GM19238 (cell line): ENCODE data around the gene NT5DC4.

Source experiments
- DNase-seq: peaks from one replicate; pipeline ENCODE4 v3.0.0; 2011; ENCODE audit warnings: low spot score; ENCODE audit not compliant: insufficient read length

Gene NT5DC4

DNA sequence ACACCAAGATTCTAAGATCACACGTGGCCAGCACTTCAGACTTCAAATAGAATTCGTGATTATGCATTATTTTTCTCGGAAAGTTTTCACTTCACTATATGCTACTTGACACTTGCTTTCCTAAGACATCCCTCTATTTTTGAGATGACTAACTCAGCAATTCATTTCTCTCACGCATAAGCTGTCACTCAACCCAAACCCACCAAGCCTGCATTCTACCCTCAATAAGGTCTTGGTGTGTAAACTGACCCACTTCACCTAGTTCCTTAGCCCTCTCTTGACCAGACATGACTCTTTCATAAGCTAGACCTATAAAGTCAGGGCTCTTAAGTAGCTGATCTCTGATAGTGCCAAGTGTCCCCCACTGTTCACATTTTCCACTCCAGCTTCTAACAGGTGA is 31.8 kb downstream of the NT5DC4 start:
- no peak for DNase-seq

DNA sequence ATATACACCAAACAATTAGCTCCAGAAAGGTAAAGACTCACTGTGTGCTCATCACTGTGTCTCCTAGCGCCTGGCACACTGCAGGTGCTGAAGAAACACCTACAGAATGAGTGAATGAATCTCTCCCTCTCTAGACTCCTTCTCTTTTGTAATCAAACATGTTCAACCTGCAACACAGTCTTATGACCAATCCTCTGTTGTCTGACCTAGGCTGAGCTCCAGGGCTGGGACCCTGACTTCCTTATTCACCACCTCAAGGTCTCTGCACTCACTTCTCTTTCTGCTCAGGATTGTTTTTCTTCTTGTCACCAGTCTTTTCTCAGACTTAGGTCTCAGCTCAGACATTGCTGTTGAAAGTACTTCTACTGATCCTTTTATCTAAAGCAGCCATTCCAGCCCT is 33.7 kb downstream of the NT5DC4 start:
- no peak for DNase-seq

DNA sequence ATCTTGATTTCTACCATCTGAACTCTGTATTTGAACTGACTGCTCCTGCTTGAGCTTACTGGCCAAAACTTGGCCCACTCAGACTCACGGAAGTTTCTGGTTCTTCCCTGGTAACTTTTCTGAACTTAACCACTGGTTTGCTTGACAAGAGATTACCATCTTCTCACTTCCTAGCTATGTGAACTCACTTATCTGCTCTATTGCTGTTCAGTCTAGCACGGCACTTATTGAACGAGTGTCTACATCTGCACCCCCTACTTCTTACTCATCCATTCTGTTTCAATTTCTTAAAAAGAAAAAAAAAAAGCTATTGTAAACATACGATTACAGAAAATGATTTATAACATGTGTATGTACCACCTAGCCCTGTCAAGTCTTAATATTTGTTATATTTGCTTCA is 34.6 kb downstream of the NT5DC4 start:
- DNase-seq, result no peak

DNA sequence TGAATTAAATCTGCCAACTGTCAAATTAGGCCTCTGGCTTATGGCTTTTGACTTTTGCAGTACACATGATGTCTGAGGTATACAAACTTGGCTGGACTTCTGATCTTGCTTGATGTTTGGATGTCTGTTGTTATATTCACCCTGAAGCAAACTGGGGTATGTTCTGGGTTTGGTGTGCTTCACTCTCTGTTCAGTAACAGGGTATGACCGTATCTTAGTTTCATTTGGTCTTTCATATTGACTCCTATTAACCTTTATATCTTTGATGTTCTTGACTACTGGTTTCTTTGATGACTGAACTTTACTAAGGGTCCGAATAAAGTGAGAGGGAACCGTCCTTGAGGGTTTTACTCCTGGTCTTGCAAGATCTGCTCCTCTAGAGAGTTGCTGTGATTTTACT is 35.4 kb downstream of the NT5DC4 start:
- DNase-seq, result no peak

DNA sequence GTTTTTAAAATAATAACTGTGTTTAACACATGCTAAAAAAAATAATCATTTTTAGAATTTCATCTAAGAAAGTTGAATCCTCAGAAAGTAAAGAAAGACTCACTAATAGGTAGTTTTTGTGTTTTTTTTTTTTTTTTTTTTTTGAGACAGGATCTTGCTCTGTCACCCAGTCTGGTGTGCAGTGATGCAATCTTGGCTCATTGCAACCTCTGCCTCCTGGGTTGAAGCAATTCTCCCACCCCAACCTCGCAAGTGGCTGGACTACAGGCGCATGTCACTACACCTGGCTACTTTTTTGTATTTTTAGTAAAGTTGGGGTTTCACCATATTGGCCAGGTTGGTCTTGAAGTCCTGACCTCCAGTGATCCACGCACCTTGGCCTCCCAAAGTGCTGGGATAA is 36.4 kb downstream of the NT5DC4 start:
- no peak for DNase-seq

DNA sequence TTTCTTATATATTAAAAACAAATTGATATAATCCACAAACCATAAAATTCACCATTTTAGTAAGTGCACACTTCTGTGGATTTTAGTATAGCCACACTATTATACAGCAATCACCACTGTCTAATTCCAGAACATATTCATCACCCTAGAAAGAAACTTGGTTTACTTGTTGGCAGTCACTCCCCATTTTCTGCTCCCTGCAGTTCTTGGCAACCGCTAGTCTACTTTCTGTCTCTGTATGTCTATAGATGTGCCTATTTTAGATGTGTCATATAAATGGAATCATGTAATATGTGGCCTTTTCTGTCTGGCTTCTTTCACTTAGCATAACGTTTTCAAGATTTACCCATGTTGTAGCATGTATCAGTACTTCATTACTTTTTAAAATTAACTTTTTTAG is 37.9 kb downstream of the NT5DC4 start:
- DNase-seq, result no peak

DNA sequence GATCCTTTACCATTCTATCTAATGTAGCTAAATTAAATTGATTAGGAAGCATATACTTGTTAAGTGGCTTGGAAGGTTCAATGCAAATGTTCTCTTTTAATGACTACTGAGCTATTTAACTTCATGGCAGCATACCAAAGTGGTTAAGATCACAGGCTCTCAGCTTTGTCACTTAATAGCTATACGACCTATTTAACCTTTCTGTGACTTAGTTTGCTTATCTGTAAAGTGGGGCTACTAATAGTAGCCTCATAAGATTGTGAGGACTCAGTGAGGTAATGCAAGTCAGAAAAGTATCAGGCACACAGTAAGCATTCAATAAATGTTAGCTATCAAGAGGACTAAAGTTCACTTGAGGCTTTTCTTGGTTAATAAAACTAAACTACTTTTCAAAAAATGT is 39.3 kb downstream of the NT5DC4 start:
- DNase-seq, result no peak

DNA sequence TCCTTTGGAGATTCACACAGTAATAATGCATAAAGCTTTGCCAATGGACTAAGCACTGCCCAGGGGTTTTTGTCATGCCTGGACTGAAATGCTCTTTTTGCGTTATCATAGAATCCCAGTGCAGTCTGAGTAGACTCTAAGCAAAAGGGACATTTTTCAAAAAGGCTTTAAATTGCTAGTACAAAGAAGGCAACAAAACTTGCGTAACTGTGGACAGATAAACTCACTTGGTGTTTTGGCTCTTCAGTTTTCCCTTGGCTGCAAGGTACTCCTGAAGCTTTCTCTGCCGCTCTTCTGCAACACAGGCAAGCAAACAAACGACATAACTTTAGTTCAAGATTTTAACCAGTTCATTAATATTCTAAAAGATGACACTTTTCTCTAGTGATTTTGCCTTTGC is 41.5 kb downstream of the NT5DC4 start:
- no peak for DNase-seq

DNA sequence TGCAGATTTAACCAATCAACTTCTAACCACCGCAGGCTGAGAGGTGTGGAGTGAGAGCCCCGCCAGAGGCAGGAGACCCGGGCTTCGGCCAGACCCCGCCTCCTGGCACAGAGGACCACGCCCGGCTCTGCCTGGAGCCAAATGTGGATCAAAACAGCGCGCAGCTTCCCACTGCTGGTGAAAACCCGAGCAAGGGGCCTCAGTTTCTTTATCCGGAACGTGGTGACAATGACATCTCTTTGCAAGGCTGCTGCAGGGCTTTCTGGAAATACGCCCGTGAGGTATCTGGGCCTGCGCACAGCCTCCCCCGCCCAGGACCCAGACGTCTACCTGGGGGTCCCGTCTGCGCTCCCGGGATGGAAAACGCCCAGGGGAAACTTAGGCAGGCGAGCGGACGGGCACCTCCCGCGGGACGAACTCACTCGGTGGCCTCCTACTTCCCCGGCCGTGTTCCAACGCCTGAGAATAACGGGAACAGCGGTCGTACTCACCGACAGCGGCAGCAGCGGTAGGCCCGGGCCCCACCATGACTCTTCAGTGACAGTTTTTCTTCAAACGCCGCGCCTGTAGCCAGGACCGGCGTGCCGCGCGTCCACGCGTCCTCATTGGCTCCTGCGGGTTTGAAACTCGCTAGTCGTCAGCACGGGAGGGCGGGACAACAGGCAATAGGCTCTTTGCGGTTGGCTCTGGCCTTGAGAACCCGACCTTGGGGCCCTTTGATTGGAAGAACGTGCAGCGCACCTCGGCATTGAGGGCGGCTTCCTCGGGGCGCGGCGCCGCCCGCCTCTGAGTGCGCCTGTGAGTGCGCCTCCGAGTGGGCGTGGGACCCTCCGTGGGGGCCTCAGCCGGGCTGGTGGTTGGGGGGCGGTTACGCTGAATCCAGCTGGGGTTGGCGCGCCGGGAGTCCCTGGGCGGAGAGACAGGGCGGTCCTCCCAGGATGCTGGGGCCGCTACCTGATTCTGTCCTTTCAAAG is 43.5 kb downstream of the NT5DC4 start, which contains the start of gene CKAP2L:
Gene CKAP2L (minus strand): TSS at position 539 of the 974 bp plus-strand sequence. CDS start 11 bp downstream, at position 528.
- peak; percentile 92 for DNase-seq

DNA sequence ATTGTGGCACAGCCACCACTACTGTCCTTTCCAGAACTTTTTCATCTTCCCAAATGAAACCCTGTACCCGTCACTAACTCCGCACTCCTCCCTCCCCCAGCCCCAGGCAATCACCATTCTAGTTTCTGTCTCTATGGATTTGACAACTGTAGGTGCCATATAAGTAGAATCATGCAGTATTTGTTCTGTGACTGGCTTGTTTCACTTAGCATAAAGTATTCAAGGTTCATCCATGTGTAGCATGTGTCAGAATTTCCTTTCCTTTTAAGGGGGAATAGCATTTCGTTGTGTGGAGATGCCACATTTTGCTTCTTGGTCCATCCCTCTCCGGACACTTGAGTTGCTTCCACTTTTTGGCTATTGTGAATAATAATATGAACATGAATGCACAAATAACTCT is 44.4 kb downstream of the NT5DC4 start:
- no peak for DNase-seq

DNA sequence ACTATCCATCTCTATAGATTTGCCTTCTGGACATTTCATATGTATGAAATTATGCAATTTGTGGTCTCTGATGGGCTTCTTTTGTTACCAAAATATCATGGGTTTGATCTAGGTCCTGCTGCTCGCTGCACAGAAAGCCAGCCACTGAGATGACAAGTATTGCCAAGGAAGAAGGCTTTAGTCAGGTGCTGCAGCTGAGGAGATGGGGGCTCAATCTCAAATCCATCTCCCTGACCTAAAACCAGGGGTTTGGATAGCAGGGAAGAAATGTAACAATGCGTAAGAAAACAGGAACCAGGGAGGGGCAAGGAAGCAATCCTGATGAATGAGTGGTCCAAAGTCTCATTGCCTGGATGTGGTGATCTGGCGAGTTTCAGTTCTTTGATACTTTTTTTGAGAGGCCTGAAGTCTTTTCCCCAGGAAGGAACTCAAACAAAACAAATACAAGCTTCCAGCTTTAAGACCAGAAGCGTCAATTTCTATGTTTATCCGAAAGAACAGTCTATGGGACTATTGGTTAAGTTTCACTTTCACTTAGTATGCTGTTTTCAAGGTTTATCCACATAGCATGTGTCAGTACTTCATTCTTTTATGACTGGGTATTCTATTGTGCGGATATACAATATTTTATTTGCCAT is 47.0 kb downstream of the NT5DC4 start:
- DNase-seq, result no peak

DNA sequence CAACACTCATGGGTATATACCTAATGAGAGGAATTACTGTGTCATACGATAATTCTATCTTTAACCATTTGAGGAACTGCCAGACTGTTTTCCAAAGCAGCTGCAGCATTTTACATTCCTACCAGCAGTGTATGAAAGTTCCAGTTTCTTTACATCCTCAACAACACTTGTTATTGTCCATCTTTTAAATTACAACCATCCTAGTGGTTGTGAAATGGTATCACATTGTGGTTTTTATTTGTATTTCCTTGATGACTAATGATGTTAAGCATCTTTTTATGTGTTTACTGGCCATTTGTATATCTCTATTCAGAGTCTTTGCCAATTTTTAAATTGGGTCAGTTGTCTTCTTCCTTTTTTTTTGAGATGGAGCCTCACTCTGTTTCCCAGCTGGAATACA is 47.6 kb downstream of the NT5DC4 start:
- DNase-seq, result no peak

DNA sequence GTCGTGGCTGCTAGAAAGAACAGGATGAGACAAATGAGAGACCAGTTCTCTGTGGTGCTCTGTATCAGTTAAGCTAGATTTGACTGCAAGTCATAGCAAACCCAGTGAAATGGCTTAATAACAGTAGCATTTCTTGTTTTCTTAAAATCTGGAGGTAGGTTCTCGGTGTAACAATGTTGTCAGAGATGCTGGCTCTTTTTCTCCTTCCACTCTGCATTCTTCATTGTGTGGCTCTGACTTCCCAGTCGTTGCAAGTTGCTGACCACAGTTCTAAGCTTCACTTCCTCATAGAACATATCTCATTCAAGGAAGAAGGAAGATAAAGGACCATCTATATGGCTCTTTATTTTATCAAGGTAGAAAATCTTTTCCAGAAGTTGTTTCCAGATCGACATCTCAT is 51.5 kb downstream of the NT5DC4 start:
- DNase-seq, result no peak

DNA sequence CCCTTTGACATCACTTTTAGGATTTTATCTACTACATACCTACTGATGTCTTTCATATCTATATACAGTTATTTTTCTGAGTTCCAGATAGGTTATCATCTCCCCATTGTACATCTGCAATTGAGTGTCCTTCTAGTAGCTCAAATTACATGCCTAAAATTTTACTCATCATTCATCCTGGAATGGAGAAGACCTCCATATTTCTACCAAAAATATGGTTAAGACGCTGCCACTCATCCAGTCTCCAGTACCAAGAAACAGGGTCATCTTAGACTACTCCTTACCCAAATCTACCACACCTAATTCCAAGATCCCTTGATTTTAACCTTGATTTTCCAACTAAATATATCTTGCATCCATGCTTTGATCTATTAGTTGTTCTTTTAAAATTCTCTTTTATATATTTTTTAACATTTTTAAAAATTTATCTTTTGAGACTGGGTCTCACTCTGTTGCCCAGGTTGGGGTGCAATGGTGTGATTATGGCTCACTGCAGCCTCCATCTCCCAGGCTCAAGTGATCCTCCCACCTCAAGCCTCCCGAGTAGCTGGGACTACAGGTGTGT is 52.2 kb downstream of the NT5DC4 start:
- DNase-seq, result no peak

DNA sequence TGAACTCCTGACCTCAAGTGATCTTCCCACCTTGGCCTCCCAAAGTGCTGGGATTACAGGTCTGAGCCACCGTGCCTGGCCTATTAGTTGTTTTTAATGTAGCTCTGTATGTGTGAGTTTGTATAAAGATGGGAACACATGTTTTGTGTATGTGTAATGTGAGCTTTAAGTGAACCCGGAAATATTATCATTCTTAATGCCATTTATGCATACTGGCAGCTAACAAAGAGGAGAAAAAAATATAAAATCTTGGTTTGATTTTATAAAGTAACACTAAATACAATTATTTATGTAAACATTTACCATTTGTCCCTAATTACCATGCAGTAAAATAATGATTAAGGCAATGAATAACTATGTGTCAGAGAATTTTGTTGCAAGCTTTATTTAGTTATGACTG is 52.7 kb downstream of the NT5DC4 start:
- no peak for DNase-seq

DNA sequence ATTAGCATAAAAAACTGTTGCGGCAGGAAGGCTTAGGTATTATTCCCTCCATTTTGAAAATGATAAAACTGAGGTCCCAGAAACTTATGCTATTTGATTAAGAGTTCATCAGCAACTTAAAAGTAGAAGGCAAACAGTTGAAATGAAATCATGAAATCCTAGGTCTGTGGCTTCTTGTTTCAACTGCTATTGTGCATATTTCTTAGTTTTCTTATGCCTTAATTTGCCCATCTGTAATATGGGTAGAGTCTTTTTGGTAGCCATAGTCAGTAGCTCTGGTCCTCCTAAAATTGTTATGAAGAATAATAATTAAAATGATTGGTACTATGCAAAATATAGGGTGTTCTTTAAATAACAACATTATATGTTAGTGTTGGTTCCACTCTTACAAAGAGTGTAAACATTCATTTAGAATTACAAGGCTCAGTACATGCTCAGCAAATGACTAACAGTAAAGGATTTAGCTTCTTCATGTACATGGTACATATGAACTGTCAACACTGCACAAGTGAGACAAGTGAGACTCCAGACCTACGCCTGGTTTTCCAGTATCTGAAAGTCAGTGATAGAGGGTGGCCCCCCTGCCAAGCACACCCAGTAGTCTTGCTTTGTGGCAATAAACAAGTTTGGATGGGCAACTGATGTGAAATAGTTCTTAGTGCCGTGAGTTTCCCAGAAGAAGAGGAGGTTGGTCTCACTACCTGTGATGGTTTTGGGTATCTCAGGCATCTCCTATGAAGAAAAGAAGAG is 53.9 kb downstream of the NT5DC4 start:
- DNase-seq, result no peak

DNA sequence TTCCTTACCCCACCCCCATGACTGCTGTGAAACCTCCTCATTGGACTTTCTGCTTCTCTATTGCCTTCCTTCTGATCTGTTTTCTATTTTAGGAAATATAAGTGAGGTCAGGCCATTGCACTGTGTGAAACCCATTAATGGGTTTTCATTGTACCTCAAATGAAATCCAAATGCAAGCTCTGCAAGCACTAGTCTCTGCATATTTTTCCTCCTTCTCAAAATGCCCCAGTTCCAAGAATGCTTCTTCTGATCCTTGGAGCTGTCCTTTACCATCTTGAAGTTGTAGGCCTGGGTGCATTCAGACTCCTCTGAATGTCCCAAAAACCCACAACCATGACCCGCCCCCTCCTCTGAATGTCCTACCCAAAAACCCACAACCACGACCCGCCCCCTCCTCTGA is 55.3 kb downstream of the NT5DC4 start:
- DNase-seq, result no peak

DNA sequence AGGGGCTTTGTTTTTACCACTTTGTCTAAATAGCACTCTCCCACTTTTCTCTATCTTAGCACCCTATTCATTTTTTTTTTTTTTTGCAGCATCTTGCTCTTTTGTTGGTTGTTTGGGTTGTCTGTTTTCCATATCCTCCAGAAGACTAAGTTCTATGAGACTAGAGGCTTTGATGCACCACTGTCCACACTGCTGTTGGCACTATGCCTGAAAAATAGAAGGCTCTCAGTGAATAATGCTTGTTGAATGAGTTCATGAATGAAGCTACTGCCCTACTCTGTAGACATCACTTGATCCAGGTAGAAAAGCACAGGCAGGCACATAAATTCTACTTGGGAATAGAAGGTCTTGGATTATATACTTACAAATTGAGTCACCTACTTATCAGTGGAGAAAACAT is 56.2 kb downstream of the NT5DC4 start:
- no peak for DNase-seq

DNA sequence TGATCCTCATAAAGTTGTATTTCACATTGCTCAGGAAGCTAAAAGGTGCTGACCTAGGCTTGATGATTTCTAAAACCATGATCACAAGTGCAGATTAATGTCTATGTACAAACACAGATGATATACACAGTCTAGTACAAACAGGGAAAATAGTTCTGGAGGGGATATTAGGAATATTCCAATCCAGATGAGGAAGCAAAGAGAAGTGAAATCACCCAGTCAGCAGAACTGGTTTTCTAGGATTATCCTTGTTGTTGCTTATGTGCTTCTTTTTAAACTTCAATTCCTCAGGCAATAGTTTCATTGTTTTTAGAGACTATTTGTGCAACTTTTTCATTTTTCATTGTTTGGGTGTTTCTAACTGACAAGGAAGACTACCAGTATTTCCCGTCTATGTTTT is 58.8 kb downstream of the NT5DC4 start:
- no peak for DNase-seq

DNA sequence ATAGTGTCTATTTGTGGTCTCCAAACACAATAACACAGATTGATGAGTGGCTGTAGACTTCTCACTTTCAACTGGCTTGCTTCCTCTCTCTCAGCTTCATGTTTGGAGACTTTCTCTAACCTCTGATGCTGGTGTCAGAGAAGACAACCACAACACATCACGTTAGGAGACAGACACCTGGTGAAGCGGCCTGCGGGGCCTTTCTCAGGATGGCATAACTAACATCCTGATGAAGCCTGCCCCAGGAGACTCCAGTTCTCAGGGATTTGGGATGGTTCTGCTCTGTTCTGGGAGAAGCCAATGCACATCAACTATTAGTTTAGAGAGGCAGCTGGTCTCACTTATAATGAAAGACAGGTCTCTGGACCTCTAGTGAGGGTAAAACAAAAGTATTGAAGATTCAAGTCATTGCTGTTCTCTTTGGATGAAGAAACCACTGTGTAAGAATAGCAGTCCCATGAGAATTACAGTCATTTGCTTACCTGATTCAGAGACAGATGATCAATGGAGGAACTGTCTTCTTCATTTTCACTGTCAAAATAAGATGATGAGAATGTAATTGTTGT is 61.5 kb downstream of the NT5DC4 start:
- DNase-seq, result no peak

DNA sequence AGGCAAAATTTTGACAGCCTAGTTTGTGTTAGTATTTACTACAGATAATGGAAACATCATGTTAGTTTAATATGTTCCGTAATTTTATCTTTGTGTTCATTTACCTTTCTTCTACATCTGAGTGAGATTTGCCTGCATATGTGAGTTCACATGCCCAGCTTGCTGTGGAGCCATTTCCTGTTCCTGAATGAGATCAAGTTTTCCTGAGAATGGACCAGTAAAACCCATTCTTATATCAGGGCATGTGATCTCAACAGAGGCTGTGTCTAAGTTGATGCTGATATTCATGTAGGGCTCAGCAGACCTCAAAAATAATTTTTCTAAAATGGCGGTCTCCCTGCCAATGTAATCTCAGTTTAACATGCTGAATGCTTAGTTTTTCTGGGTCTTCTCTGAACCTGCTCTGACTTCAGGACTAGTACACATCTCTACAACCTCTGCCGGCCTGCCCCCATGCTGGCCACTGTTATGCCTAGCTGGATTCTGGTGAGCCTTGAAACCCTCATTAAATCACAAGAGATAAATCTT is 62.4 kb downstream of the NT5DC4 start:
- no peak for DNase-seq
